ENCODE data around the gene SLC22A17. TPM values are rescaled to one million over a fixed set of nuclear protein-coding genes. Genes with fewer than 3 reads are reported as not detected.

SLC22A17 gene
- polyA plus RNA-seq, 1 donor from 2014 or later: 182 TPM

DNA sequence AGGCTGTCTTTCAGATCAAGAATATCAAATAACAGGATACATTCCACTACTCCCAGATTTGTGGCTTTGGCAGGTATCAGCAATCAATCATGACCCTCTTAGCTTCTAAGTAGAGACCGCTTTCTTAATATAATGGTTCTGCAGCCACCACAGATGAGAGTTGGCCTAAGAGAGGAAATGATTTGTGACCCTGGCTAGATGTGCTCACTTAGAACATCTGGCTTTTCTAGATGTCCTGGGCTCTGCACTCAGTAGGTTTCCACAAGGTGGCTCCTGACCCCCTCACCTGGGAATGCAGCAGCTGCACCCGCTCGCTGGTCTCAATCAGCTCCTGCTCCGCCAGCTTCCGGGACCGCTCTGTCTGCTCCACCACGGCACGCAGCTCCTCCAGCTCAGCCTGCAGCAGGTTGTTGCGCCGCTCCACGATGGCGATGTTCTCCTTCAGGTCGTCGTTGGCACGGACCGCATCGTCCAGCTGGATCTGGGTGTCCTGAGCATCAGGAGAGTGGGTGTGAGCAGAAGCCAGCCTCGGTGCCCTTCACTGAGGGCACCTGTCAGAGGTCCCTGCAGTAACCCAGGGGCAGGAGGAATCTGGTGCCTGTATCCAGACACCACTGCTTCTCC is 33.1 kb upstream of the SLC22A17 start:
- Histone ChIP-seq H3K9ac (ENCODE audit: low read length) (no peak overlapping the region), H3K4me3 (ENCODE audit: low read length) (no peak overlapping the region), H3K9me3 (ENCODE audit: low read length) (no peaks in the 10 kb centered on the region), H2AFZ (ENCODE audit: low read depth, low read length) (no peak overlapping the region), H4K20me1 (ENCODE audit: insufficient read depth) (no peaks in the 10 kb centered on the region), H3K27ac (ENCODE audit: low read length) (no peak overlapping the region), H3K36me3 (ENCODE audit: insufficient read depth, low read length) (no peaks in the 10 kb centered on the region), H3K4me2 (ENCODE audit: low read length) (no peak overlapping the region), H3K9me2 (ENCODE audit: insufficient read depth, low read length) (no peaks in the 10 kb centered on the region), H3F3A (ENCODE audit: insufficient read depth, low read length, poor library complexity, severe bottlenecking) (no peaks in the 10 kb centered on the region), H3K79me2 (replicated peaks; ENCODE audit: insufficient read depth, low read length) (no peaks in the 10 kb centered on the region), H3K27me3 (ENCODE audit: insufficient read depth, low read depth, low read length) (no peaks in the 10 kb centered on the region)
- TF ChIP-seq SMC3 (conservative IDR thresholded peaks at IDR 0.05; ENCODE audit: poor library complexity): no peak
- no peak for TF ChIP-seq EP300 (conservative IDR thresholded peaks at IDR 0.05; ENCODE audit: poor library complexity, severe bottlenecking)
- no peak for TF ChIP-seq EZH2 (IDR thresholded peaks at IDR 0.05; ENCODE audit: borderline replicate concordance, insufficient read depth, low read length, poor library complexity, severe bottlenecking)
- TF ChIP-seq MXI1 (conservative IDR thresholded peaks at IDR 0.05; ENCODE audit: poor library complexity, severe bottlenecking): no peak
- TF ChIP-seq POLR2AphosphoS5 (IDR thresholded peaks at IDR 0.05): no peak

DNA sequence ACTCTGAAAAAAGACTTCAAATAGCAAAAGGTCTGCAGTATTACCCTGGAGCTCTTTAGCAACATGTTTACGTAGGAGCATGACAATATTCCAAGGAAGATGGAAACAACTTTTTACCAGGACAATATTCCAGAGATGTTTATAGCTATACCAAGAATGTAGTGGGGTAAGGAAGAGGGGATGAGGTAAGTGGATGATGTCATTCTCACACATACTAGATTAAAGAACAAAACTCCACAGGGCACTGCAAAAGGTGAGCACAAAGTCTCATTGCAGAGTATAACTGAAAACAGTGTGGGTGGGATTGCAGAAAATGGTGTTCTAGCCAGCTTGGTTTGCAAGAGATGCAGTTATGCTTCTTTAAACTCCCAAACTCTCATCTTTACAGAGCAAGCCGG is 32.6 kb upstream of the SLC22A17 start:
- Histone ChIP-seq H3F3A (ENCODE audit: insufficient read depth, low read length, poor library complexity, severe bottlenecking) (no peaks in the 10 kb centered on the region), H3K36me3 (ENCODE audit: insufficient read depth, low read length) (no peaks in the 10 kb centered on the region), H3K9me3 (ENCODE audit: low read length) (no peaks in the 10 kb centered on the region), H3K27ac (ENCODE audit: low read length) (no peak overlapping the region), H3K4me3 (ENCODE audit: low read length) (no peak overlapping the region), H4K20me1 (ENCODE audit: insufficient read depth) (no peaks in the 10 kb centered on the region), H3K79me2 (replicated peaks; ENCODE audit: insufficient read depth, low read length) (no peaks in the 10 kb centered on the region), H3K27me3 (ENCODE audit: insufficient read depth, low read depth, low read length) (no peaks in the 10 kb centered on the region), H3K9me2 (ENCODE audit: insufficient read depth, low read length) (no peaks in the 10 kb centered on the region), H3K9ac (ENCODE audit: low read length) (no peak overlapping the region), H3K4me2 (ENCODE audit: low read length) (no peak overlapping the region), H2AFZ (ENCODE audit: low read depth, low read length) (no peak overlapping the region)
- TF ChIP-seq SMC3 (conservative IDR thresholded peaks at IDR 0.05; ENCODE audit: poor library complexity): no peak
- TF ChIP-seq REST (IDR thresholded peaks at IDR 0.05; ENCODE audit: borderline replicate concordance): no peak
- no peak for TF ChIP-seq MXI1 (conservative IDR thresholded peaks at IDR 0.05; ENCODE audit: poor library complexity, severe bottlenecking)
- no peak for TF ChIP-seq TAF1 (IDR thresholded peaks at IDR 0.05; ENCODE audit: low read depth)
- no peak for TF ChIP-seq POLR2AphosphoS5 (IDR thresholded peaks at IDR 0.05)
- no peak for TF ChIP-seq RAD21 (conservative IDR thresholded peaks at IDR 0.05)
- TF ChIP-seq EP300 (conservative IDR thresholded peaks at IDR 0.05; ENCODE audit: poor library complexity, severe bottlenecking): no peak
- no peak for TF ChIP-seq EZH2 (IDR thresholded peaks at IDR 0.05; ENCODE audit: borderline replicate concordance, insufficient read depth, low read length, poor library complexity, severe bottlenecking)
- no peak for TF ChIP-seq CTCF (IDR thresholded peaks at IDR 0.05; ENCODE audit: poor library complexity, severe bottlenecking)
